H1 (cell line): Measurements from ENCODE around the gene ACKR2.

ENCODE experiments used
- EZH2 ChIP-seq: fragments of 200-600 bp; sonication (generic); IDR thresholded peaks from 2 replicates; pipeline ENCODE4 v1.7.1; 2012; ENCODE audit warnings: low read depth, mild to moderate bottlenecking, moderate library complexity, low read length, inconsistent platforms; ENCODE audit not compliant: severe bottlenecking
- JUND ChIP-seq: IDR thresholded peaks from 2 replicates; pipeline ENCODE4 v1.6.1; 2011; ENCODE audit warnings: mild to moderate bottlenecking, improper control_type of control experiment, low read length
- POLR2A ChIP-seq, 2 experiments: IDR thresholded peaks; 1 replicate in 1 of 2; 2 replicates in 1 of 2; pipeline ENCODE4 v1.6.1; 2011; ENCODE audit warnings: low read depth in 2 of 2, low read length in 2 of 2, mild to moderate bottlenecking in 2 of 2; ENCODE audit errors: control extremely low read depth in 1 of 2
- POLR2AphosphoS5 ChIP-seq: IDR thresholded peaks from 2 replicates; pipeline ENCODE4 v1.6.1; 2011; ENCODE audit warnings: low read depth, low read length
- RFX5 ChIP-seq: IDR thresholded peaks from 2 replicates; pipeline ENCODE4 v1.6.1; 2011; ENCODE audit warnings: low read depth, low read length, improper control_type of control experiment, borderline replicate concordance
- SP2 ChIP-seq: IDR thresholded peaks from 2 replicates; pipeline ENCODE4 v1.6.1; 2012; ENCODE audit warnings: mild to moderate bottlenecking, low read length, inconsistent platforms
- SUZ12 ChIP-seq: fragments of 200-600 bp; sonication (generic); IDR thresholded peaks from 2 replicates; pipeline ENCODE4 v1.6.1; 2012; ENCODE audit warnings: mild to moderate bottlenecking, inconsistent platforms, low read length, moderate library complexity, mixed read lengths
- ZNF274 ChIP-seq: IDR thresholded peaks from 2 replicates; pipeline ENCODE4 v1.7.0; 2012; ENCODE audit warnings: low read length, borderline replicate concordance; ENCODE audit errors: extremely low read depth
- TF ChIP-seq, protein P1 (sequence below), 3 experiments: IDR thresholded peaks; 1 replicate in 2 of 3; 2 replicates in 1 of 3; pipeline versions ENCODE4 v1.5.1 to v1.6.1; 2011; ENCODE audit warnings: low read length in 3 of 3, mild to moderate bottlenecking in 3 of 3, inconsistent platforms in 2 of 3, low read depth in 1 of 3, moderate library complexity in 1 of 3; ENCODE audit not compliant: insufficient read depth in 1 of 3; ENCODE audit errors: control extremely low read depth in 1 of 3

DNA sequence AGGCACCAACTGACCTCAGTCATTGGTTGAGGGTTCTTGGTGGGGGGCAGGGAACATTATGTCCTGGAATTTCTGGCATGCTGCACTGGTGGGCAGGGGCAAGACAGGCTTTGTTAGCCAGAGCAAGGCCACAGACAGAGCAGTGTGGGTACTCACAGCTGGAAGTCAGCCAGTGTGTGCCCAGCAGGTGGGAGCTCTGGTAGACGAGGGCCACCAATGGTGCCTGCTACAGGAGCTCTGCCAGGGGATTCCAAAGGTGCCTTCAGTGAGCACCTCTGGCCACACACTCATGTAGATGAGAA is 35.1 kb downstream of the ACKR2 start:
- TF ChIP-seq ZNF274 (no peak), SUZ12 (no peak), EZH2 (no peak), POLR2A (IDR thresholded peaks at IDR 0.05; ENCODE audit: control extremely low read depth in 1 of 2, low read depth in 2 of 2, low read length in 2 of 2) (no peak), SP2 (no peak), JUND (no peak), RFX5 (no peak), POLR2AphosphoS5 (no peak)
- TF ChIP-seq, protein P1, sequence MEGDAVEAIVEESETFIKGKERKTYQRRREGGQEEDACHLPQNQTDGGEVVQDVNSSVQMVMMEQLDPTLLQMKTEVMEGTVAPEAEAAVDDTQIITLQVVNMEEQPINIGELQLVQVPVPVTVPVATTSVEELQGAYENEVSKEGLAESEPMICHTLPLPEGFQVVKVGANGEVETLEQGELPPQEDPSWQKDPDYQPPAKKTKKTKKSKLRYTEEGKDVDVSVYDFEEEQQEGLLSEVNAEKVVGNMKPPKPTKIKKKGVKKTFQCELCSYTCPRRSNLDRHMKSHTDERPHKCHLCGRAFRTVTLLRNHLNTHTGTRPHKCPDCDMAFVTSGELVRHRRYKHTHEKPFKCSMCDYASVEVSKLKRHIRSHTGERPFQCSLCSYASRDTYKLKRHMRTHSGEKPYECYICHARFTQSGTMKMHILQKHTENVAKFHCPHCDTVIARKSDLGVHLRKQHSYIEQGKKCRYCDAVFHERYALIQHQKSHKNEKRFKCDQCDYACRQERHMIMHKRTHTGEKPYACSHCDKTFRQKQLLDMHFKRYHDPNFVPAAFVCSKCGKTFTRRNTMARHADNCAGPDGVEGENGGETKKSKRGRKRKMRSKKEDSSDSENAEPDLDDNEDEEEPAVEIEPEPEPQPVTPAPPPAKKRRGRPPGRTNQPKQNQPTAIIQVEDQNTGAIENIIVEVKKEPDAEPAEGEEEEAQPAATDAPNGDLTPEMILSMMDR (IDR thresholded peaks at IDR 0.05; ENCODE audit: control extremely low read depth in 1 of 3, insufficient read depth in 1 of 3, low read depth in 1 of 3, low read length in 3 of 3): no peak
